ENCODE data around the gene PRKD2. TPM values are rescaled to one million over a fixed set of nuclear protein-coding genes. Genes with fewer than 3 reads are reported as not detected.
A peak's percentile ranks its signal among the peaks of the same experiment; 100 is the strongest.

Gene PRKD2
- total and polyA plus RNA-seq, 2 of the 8 experiments (the other 6 are each of a cell fraction or from before 2014, with no cell fraction given): 24.4 to 63.8 TPM

- TF ChIP-seq KDM4A (IDR thresholded peaks at IDR 0.05; ENCODE audit: low read depth, low read length, severe bottlenecking) (peak; percentile 32), BACH1 (IDR thresholded peaks at IDR 0.05; ENCODE audit: low read length) (no peak), PHF8 (conservative IDR thresholded peaks at IDR 0.05; ENCODE audit: low read depth, low read length) (peak; percentile 65; the same call in 1 of the 2 replicates), USF2 (IDR thresholded peaks at IDR 0.05; ENCODE audit: low read length) (no peak)
Observed at GRCh38 chr19:46717034-46717715, at the start of gene PRKD2 (continued).

All from H1 (cell line).